Body of pancreas (tissue), 4 donors: Measurements from ENCODE around the gene EPS8. TPM values are rescaled to one million over a fixed set of nuclear protein-coding genes. Genes with fewer than 3 reads are reported as not detected.

Experiments used
- ATAC-seq: fragments of 150-250 bp; one replicate; pipeline ENCODE4 v1.9.1; 2016
- DNase-seq, 4 donors: peaks; one replicate each; pipeline ENCODE4 v3.0.0-alpha.2; 2019
- H3K27ac ChIP-seq, 4 donors: fragments of 200-600 bp; sonication (generic); 1 replicate in 3 of 4; 2 replicates in 1 of 4; pipeline versions ENCODE4 v1.5.1 to v1.6.1; 2016 to 2019; ENCODE audit warnings: mild to moderate bottlenecking in 1 of 4, mixed read lengths in 1 of 4, moderate library complexity in 1 of 4
- H3K27me3 ChIP-seq, 2 donors: fragments of 200-600 bp; sonication (generic); one replicate each; pipeline ENCODE4 v1.6.0; 2016; ENCODE audit warnings: mild to moderate bottlenecking in 1 of 2
- H3K36me3 ChIP-seq, 2 donors: fragments of 200-600 bp; sonication (generic); replicated peaks in 1 of 2; 2 replicates each; pipeline ENCODE4 v1.5.1; 2016; ENCODE audit warnings: low read depth in 2 of 2; ENCODE audit not compliant: insufficient read depth in 1 of 2
- H3K4me1 ChIP-seq: fragments of 200-600 bp; sonication (generic); one replicate; pipeline ENCODE4 v1.6.0; 2016
- H3K4me3 ChIP-seq, 2 donors: fragments of 200-600 bp; sonication (generic); 1 replicate in 1 of 2; 2 replicates in 1 of 2; pipeline ENCODE4 v1.5.1; 2016 to 2019
- H3K9me3 ChIP-seq, 3 donors: fragments of 200-600 bp; sonication (generic); 1 replicate in 2 of 3; 2 replicates in 1 of 3; pipeline ENCODE4 v1.5.1; 2016
- POLR2A ChIP-seq, 3 donors: fragments of 450-650 bp; IDR thresholded peaks; one replicate each; pipeline ENCODE4 v1.6.1; 2016; ENCODE audit warnings: antibody characterized with exemption in 3 of 3, mild to moderate bottlenecking in 2 of 3
- WGBS, 2 donors: methylation state at CpG; one replicate each; pipeline ENCODE4 v1.1.5; 2017; 5-methylcytosine and 5-hydroxymethylcytosine counted together
- intact Hi-C: fragments of 100-400 bp; cut with DNase I; formaldehyde crosslinking; loops from one replicate; pipeline ENCODE4 v1.15.1; 2023
- total RNA-seq, 2 donors: library from RNA; depleted of rRNA; stranded (reverse); fragments of >200 nt; gene quantifications; one replicate each; pipeline ENCODE4 v1.1.0, GENCODE V29; 2016
- TF ChIP-seq, protein P1 (sequence below), 7 experiments: fragments of 450-650 bp in 4 of 7; fragments of 200-600 bp in 3 of 7; sonication (generic) in 3 of 7; IDR thresholded peaks; one replicate each; pipeline ENCODE4 v1.5.1; 2016 to 2019; ENCODE audit warnings: antibody characterized with exemption in 7 of 7

EPS8 gene
- total RNA-seq, 2 donors from 2014 or later: 31.6 to 41.2 TPM

DNA sequence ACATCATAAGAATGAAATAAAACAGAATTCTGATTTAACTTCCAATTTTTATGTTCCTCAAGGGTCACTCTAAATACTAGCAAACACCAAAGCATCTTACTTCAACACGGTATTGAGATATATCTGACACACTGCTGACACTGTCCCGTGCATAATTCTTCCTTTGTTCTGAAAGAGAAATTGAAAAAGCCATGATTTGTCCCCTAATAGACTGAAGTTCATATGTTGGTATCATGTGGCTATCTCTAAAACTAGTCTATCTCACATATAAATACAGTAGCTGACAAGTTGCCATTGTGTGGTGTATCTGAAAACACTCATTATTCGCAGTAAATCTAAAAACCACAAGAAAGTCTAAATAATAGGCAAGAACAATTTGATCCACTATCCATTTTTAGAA is 118.4 kb downstream of the EPS8 start:
- H3K36me3 ChIP-seq: no peaks in the 10 kb centered on the region
- intact Hi-C loops: no loop called here
- H3K9me3 ChIP-seq: no peaks in the 10 kb centered on the region
- H3K4me3 ChIP-seq: no peak overlapping the region
- ATAC-seq: no peak
- H3K4me1 ChIP-seq: no peaks in the 10 kb centered on the region
- no peak for DNase-seq
- H3K27ac ChIP-seq: no peak overlapping the region
- TF ChIP-seq POLR2A (IDR thresholded peaks at IDR 0.05): no peak
- TF ChIP-seq, protein P1, sequence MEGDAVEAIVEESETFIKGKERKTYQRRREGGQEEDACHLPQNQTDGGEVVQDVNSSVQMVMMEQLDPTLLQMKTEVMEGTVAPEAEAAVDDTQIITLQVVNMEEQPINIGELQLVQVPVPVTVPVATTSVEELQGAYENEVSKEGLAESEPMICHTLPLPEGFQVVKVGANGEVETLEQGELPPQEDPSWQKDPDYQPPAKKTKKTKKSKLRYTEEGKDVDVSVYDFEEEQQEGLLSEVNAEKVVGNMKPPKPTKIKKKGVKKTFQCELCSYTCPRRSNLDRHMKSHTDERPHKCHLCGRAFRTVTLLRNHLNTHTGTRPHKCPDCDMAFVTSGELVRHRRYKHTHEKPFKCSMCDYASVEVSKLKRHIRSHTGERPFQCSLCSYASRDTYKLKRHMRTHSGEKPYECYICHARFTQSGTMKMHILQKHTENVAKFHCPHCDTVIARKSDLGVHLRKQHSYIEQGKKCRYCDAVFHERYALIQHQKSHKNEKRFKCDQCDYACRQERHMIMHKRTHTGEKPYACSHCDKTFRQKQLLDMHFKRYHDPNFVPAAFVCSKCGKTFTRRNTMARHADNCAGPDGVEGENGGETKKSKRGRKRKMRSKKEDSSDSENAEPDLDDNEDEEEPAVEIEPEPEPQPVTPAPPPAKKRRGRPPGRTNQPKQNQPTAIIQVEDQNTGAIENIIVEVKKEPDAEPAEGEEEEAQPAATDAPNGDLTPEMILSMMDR (IDR thresholded peaks at IDR 0.05): no peak
- no peaks in the 10 kb centered on the region for H3K27me3 ChIP-seq
- WGBS, 2 donors: 87 to 89% methylated on average over 3 of the region's 3 CpGs

DNA sequence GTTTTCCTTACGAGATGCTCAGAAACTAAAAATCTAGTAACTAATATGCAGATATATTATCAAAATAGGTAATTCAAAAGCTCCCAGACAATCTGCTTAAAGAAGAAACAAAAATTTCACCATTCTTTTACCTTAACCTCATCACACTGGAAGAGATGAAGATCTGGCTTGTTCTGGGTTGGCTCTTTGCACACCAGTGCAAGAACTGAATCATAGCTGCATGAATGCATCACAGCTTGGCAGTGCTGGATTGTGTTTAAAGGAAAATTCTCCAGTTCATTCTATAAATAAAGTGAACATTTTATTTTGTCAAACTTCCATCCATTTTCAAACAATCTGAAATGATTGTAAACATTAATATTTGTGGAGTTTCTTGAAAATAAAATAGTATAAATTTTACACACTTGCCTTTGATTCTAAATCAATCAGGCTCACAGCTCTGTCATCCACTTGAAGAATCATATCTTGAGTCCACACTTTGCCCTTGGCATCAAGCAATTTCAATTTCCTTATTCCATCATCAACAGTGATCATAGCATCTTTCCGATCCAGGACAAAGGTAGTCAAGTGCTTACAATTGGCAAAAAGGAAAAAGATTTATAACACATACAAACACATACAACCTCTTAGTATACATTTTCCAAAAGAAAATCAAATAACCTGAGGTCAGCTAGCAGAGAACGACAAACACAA is 119.8 kb downstream of the EPS8 start:
- ATAC-seq (no peak), DNase-seq (no peak)
- no peaks in the 10 kb centered on the region for H3K27me3 ChIP-seq
- no peaks in the 10 kb centered on the region for H3K9me3 ChIP-seq
- no peaks in the 10 kb centered on the region for H3K4me1 ChIP-seq
- H3K4me3 ChIP-seq: no peak overlapping the region
- H3K27ac ChIP-seq: no peak overlapping the region
- 91 to 94% methylated on average over 3 of the region's 3 CpGs for WGBS, 2 donors
- H3K36me3 ChIP-seq: no peaks in the 10 kb centered on the region
- intact Hi-C loops: no loop called here
- TF ChIP-seq POLR2A (IDR thresholded peaks at IDR 0.05): no peak
- TF ChIP-seq, protein P1 (IDR thresholded peaks at IDR 0.05): no peak

DNA sequence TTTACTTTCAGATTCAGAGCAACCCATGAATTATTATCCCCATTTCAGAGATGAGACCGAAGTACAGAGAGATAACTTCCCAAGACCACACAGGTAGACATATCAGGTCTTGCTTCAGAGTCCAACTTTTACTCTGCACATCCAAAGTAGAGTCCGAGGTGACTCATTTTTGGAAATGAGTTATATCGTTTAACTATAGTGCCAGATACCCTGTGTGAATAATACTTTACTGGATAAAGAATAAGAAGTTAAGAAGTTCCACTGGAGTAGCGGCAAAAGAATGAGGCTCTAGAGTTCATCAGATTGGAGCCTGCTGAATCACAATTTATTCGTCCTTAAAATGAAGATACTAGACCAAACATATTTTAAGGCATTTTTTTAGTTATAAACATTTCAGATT is 124.7 kb downstream of the EPS8 start:
- no peak for ATAC-seq
- 94 to 95% methylated on average over 5 of the region's 5 CpGs for WGBS, 2 donors

DNA sequence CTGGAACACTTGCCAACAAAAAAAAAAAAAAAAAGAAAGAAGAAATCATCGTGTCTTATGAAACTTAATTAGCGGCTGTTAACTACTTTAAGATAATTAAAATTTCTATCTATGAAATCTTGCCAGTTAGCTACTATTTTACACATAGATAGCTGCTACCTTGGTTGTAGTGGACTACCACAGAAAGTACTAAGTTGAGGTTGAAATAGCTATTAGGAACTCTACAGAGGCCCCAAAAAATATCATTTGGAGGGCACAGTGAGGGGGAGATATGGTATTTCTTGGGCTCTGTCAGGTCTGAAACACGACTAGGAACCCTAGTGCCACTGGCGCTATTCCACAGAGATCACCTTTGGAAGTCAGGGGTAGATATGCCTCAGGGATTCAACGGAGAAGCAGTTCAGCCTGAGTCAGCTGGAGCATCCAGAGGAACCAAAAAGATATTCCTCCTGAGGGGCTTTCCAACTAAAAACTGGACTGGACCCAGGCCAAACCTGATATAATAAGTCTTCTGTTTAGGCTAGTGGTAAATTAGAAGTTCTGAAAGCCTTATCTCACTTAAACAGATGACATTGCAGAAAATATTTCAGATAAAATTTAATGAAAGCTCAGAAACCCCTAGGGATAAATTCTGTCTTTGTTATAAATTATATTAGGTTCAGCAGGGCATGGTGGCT is 126.1 kb downstream of the EPS8 start:
- Histone ChIP-seq H3K36me3 (peaks cover 0 to 3% of the 10 kb centered on the region in 2 donors), H3K27me3 (no peaks in the 10 kb centered on the region), H3K9me3 (no peaks in the 10 kb centered on the region), H3K4me1 (no peaks in the 10 kb centered on the region), H3K4me3 (no peak overlapping the region), H3K27ac (no peak overlapping the region)
- no peak for TF ChIP-seq POLR2A (IDR thresholded peaks at IDR 0.05)
- TF ChIP-seq, protein P1 (IDR thresholded peaks at IDR 0.05): no peak
- DNase-seq: no peak
- ATAC-seq: no peak
- intact Hi-C loops: no loop called here
- WGBS, 2 donors: 82 to 84% methylated on average over 5 of the region's 5 CpGs

More for the DNA sequence above, 124.7 kb downstream of the EPS8 start:
- TF ChIP-seq, protein P1 (IDR thresholded peaks at IDR 0.05): no peak
- no peak for TF ChIP-seq POLR2A (IDR thresholded peaks at IDR 0.05)
- Histone ChIP-seq H3K27me3 (no peaks in the 10 kb centered on the region), H3K4me1 (no peaks in the 10 kb centered on the region), H3K27ac (no peak overlapping the region), H3K4me3 (no peak overlapping the region), H3K36me3 (no peaks in the 10 kb centered on the region), H3K9me3 (no peaks in the 10 kb centered on the region)
- intact Hi-C loops: no loop called here
- no peak for DNase-seq
